Mammary epithelial cell (primary cell): ENCODE results near the gene BLVRA.

Source experiments
- EZH2 ChIP-seq: IDR thresholded peaks from 2 replicates; pipeline ENCODE4 v1.6.1; 2012; ENCODE audit warnings: low read length, inconsistent platforms, borderline replicate concordance
- TF ChIP-seq, protein P1 (sequence below), 2 donors: IDR thresholded peaks in 1 of 2; conservative IDR thresholded peaks in 1 of 2; 2 replicates each; pipeline ENCODE4 v1.5.1; 2011 to 2012; ENCODE audit warnings: inconsistent platforms in 2 of 2, low read length in 2 of 2, mild to moderate bottlenecking in 2 of 2, control low read depth in 1 of 2, low read depth in 1 of 2; ENCODE audit not compliant: insufficient read depth in 1 of 2; ENCODE audit errors: extremely low read depth in 1 of 2

DNA sequence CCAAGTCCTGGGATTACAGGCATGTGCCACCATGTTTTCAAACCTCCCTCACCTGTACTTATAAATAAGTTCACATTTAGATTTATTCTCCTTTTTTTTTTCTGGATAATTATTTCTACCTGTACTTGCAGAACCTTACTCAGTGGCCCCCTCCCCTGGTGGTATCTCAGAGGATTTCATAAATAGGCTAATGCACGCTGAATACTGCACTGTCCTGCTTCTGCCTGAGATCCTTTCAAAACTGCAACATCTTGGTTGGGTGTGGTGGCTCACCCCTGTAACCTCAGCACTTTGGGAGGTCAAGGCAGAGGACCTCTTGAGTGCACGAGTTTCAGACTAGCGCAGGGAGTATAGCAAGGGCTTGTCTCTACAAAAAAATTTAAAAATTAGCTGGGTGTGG lies 4.6 kb upstream of the BLVRA start:
- TF ChIP-seq, protein P1, sequence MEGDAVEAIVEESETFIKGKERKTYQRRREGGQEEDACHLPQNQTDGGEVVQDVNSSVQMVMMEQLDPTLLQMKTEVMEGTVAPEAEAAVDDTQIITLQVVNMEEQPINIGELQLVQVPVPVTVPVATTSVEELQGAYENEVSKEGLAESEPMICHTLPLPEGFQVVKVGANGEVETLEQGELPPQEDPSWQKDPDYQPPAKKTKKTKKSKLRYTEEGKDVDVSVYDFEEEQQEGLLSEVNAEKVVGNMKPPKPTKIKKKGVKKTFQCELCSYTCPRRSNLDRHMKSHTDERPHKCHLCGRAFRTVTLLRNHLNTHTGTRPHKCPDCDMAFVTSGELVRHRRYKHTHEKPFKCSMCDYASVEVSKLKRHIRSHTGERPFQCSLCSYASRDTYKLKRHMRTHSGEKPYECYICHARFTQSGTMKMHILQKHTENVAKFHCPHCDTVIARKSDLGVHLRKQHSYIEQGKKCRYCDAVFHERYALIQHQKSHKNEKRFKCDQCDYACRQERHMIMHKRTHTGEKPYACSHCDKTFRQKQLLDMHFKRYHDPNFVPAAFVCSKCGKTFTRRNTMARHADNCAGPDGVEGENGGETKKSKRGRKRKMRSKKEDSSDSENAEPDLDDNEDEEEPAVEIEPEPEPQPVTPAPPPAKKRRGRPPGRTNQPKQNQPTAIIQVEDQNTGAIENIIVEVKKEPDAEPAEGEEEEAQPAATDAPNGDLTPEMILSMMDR (conservative IDR thresholded peaks at IDR 0.05 in 1 of 2, IDR thresholded peaks at IDR 0.05 in 1 of 2; ENCODE audit: extremely low read depth in 1 of 2, insufficient read depth in 1 of 2, low read depth in 1 of 2, low read length in 2 of 2), result no peak
- no peak for TF ChIP-seq EZH2
